Stimulated activated CD8-positive, alpha-beta memory T cell treated with anti-CD3 and anti-CD28 coated beads, Interleukin-4, amount 100 ng/mL, for 4 hours (primary cell): ENCODE results near the gene SYCN.
"Not testable (repeated sequence)": the region's sequence is repeated elsewhere in the genome, so short reads cannot be mapped to it uniquely, and the experiment has no call there.

ENCODE experiments used
- DNase-seq, 2 donors: peaks; one replicate each; pipeline ENCODE4 v3.0.0-alpha.2; 2020; ENCODE audit warnings: low read depth in 2 of 2, low spot score in 1 of 2

SYCN gene, protein sequence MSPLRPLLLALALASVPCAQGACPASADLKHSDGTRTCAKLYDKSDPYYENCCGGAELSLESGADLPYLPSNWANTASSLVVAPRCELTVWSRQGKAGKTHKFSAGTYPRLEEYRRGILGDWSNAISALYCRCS

DNA sequence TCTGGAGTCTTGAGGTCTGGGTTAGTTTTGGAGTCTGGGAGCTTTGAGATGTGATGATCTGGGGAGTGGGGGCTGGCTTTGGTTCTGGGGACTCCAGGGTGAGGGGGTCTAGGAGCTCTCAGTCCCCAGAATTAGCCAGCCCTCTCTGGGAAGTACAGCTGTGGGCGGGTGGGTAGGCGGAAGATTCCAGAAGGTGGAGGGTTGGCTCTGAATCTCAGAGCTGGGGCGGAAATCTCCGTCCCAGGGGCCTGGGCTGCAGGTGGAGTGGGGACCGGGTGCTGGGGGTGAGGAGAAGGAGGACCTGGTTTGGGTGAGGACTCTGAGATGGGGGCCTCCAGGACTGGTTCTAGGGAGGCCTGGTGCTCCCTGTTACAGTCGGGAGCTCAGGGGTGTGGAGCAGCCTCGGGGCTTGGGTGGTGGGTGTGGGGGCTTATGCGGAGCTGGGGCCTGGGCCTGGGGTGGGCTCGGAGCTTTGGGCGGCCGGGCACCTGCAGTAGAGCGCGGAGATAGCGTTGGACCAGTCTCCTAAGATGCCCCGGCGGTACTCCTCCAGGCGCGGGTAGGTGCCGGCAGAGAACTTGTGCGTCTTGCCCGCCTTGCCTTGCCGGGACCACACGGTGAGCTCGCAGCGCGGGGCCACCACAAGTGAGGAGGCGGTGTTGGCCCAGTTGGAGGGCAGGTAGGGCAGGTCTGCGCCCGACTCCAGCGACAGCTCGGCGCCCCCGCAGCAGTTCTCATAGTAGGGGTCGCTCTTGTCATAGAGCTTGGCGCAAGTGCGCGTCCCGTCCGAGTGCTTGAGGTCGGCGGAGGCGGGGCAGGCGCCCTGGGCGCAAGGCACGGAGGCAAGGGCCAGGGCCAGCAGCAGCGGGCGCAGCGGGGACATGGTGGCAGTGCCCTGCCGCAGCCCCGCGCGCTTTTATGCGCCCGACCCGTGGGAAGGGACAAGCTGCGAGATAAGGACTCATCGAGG lies at the start of gene SYCN:
SYCN (minus strand) TSS at position 892 of the 970 bp plus-strand sequence; CDS start at position 883, 9 bp downstream.
- no peak for DNase-seq

DNA sequence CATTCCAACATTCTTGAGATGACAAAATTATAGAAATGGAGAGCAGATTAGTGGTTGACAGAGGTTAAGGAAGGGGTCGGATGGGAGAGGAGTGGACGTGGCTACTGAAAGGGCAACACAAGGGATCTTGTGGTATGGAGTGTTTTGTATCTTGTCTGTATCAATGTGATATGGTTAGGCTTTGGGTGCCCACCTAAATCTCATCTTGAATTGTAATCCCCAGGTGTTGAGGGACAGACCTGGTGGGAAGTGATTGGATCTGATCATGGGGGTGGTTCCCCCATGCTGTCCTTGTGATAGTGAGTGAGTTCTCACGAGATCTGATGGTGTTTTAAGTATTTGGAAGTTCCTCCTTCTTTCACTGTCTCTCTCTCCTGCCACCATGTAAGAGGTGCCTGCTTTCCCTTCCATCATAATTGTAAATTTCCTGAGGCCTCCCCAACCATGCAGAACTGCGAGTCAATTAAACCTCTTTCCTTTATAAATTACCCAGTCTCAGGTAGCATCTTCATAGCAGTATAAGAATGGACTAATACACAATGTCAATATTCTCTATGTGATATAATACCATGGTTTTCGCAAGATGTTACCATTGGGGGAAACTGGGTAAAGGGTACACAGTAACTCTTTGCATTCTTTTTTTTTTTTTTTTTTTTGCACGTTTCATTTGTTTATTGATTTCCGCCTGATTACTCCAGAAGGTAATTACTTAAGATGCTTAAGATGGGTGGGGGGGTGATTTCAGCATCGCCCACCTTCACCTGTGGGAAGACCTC lies 49.5 kb upstream of the SYCN start:
- no peak for DNase-seq

DNA sequence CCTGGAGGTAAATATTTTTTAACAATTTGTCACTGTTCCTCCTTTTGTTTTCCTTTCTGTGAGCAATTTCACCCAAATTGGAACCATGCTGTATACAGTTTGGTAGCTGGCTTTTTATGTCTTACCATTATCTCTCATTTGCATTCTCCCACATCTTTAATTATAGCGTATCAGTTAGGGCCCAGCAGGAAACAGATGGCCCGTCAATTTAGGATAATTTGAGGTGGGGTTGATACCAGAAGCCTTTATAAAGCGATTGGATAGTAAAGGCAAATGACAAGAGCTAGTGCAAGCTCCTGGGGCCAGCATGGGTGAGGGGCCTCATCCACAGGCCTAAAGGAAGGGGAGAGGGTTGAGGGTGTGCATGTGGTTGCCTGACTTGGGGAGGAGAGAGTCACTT lies 48.4 kb upstream of the SYCN start:
- DNase-seq, result no peak

DNA sequence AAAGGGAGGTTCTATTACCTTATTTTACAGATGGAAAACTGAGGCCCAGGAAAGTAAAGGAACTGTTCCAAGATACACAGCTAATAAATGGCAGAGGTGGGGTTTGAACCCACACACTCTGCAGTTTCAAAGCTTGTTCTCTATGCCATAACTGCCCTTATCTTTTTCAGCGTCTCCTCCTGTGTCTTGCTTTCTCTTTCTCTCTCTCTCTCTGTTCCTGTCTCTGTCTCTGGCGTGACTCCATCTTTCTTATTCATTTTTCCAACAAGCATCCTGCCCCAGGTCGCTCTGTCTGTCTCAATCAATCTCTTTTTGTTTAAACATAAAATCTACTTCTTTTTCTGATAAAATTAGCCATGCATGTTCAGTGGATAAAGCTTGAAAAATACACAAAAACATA lies 47.8 kb upstream of the SYCN start:
- DNase-seq, result no peak

DNA sequence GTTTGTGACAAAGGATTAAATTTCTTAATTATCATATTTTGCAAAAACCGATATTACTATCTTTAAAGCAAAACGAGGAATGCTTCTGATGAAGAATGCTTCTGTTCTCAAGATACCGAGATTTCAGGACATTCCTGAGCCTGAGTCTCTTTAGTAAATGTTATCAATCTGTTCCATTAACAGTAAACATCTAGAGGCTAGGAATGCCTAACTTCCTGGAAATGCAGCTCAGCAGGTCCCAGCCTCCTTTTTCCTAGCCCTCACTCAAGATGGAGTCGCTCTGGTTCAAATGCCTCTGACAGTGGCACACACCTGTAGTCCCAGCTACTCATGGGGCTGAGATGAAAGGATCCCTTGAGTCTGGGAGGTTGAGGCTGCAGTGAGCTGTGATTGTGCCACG lies 47.0 kb upstream of the SYCN start:
- no peak for DNase-seq

DNA sequence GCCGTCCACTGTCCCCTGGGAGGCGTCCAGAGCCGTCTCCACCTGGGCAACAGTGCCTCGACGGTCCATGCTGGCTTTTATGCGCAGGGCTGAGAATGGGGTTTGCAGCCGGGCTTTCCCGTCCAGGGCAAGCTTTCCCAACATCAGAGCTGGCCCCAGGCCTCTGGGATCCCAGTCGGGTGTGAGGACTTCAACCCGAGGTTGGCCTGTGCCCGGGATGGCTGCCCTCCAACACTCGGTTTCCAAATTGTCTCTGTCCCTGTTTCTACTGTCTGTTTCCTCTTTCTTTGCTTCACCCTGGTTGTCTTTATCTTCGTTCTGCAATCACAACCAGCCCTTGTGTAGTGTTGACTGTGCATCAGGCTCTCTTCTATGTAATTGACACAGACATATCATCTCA lies 44.7 kb upstream of the SYCN start, which contains the start of gene IFNL4:
IFNL4 (minus strand) TSS at position 51 of the 400 bp plus-strand sequence.
- DNase-seq, result no peak

DNA sequence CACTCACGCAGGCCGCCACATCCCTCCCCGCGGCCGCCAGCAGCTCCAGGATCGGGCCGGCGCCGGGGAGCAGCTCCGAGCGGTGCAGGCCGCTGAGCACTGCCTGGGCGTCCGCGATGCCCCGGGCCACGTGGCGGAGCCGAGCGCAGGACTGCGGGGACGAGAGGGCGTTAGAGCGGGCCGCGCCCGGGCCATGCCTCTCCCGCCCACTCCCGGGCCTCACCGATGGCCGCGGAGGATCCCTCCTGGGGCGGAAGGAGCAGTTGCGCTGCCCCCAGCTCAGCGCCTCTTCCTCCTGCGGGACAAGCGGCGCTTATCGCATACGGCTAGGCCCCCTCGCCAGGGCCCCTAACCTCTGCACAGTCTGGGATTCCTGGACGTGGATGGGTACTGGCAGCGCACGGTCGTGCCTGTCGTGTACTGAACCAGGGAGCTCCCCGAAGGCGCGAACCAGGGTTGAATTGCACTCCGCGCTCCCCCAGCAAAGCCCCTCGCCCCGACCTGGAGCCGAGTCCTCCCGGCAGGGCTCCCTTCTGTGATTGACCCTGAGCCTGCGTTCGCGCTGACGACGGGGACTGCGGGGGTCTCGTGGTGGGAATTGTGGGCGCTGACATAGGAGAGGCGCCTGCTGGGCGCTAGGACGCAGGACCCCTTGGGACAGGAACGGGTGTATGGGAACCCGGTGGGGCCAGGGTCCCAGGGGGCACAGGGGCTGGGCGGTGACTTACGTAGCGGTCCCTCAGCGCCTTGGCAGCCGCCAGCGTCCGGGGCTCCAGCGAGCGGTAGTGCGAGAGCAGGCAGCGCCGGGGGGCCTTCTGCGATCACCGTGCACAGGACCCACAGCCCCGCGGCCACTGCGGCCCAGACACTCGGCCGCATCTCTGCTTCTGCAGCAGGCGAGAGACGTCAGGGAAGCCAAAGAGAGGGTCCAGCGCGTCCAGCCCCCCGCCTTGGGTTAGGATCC lies 43.9 kb upstream of the SYCN start:
- DNase-seq, result no peak

DNA sequence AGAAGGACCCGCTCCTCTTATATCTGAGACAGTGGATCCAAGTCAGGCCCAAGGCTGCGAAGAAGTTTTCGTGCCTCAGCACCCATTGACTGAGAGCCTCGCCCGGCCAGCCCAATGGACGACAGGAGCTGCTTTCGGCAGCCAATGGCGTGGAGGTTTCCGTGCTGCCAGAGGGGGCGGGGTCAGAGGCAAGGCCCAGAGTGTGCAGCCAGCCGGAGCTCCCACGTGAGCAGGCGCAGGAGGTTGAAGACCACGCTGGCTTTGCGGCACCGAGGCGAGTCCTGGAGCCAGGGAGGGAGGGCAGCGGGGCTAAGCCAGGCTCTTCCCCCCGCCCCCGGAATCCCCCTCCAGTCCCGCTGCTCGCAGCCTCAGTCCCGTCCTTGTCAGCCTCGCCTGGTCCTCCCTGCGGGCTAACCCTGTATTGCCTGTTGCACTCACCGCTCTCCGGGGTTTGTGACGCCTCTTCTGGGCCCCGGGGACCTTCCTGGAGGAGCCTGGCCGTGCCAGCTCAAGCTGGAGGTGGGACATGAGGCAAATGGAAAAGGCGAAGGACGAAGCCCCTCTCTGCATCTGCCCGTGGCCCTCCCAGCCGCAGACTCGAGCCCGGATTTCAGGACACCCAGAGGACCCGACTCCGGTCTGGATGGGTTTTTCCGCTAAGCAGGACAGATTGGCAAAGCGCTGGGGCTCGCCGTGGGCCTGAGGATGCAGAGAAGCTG lies 43.0 kb upstream of the SYCN start:
- DNase-seq, result no peak

DNA sequence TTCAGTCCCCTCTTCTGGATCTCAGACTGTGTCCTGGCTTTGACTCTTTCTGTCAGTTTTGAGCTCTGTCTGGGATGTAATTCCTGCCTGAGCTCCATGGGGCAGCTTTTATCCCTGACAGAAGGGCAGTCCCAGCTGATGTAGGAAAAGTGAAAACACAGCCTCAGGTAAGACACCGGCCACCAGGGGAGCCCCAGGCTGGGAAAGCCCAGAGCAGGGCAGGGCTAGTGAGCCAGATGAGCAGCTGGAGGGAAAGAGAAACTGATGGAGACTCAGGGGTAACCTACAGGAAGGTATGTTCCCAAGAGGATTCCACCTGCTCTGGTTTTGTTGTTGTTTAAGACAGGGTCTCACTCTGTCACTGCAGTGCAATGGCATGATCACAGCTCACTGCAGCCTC lies 41.1 kb upstream of the SYCN start:
- DNase-seq, result not testable (repeated sequence)

DNA sequence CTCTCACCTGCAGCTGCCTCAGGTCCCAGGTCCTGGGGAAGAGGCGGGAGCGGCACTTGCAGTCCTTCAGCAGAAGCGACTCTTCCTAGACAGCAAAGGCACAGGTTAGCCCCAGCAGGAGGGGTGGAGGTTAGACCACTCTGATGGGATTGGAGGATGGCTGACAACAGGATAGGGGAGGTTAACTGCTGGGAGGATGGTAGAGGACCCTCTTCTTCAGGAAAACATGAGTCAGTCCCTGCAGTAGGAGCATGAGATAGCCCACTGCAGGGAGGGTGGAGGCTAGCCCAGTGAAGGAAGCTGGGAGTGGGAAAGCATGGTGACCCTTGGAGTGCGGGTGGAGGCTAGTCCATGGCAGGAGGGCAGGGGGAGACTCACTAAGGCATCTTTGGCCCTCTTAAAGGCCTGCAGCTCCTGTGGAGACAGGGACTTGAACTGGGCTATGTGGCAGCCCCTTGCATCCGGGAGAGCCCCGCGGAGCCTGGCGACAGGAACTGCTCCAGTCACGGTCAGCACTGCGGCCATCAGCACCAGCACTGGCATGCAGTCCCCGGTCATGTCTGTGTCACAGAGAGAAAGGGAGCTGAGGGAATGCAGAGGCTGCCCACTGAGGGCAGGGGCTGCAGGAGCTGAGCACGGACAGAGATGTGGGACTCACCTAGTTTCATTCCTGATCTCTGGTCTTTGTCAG lies 40.5 kb upstream of the SYCN start, which contains the start of gene IFNL3:
IFNL3 (minus strand) TSS at position 597 of the 691 bp plus-strand sequence; CDS start at position 558, 39 bp downstream.
- not testable (repeated sequence) for DNase-seq

DNA sequence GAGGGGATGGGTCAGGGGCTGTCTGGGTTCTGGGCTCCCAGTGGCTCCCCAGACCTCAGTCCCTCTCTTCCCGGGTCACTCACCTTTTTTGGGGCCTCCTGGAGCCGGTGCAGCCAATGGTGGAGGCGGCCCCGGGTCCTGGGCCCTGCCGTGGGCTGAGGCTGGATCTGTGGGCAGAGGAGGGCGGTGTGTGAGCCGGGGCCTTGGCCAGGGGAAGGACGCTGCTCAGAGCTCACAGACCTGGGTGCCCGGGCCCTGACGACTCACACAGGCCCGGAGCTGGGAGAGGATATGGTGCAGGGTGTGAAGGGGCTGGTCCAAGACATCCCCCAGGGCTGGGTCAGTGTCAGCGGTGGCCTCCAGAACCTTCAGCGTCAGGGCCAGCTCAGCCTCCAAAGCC lies 39.7 kb upstream of the SYCN start:
- not testable (repeated sequence) for DNase-seq

DNA sequence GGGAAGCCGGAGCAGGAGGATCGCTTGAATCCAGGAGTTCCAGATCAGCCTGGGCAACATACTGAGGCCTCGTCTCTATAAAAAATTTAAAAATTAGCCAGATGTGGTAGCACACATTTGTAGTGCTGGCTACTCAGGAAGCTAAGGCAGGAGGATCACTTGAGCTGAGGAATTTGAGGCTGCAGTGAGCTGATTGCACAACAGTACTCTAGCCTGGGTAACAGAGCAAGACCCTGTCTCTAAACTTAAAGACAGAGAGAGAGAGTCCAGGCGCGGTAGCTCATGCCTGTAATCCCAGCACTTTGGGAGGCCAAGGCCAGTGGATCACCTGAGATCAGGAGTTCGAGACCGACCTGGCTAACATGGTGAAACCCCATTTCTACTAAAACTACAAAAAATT lies 36.4 kb upstream of the SYCN start:
- DNase-seq, result no peak

DNA sequence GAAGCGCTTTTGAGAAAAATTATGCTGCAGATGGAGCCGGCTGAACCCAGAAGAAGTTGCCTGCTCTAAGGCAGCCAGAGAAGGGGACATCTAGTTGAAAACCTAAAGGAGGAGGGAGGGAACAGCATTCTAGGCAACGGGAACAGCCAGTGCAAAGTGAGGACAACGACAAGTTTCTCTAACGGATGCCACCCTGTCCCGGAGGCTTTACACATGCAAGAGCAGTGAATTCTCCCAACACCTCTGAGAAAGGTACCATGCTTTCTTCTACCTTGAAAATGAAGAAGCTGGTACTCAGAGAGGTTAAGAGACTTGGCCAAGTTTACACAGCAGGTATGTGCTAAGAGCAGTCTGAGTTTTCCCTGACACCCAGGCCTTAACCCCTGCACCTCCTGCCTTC lies 34.9 kb upstream of the SYCN start:
- DNase-seq, result no peak

DNA sequence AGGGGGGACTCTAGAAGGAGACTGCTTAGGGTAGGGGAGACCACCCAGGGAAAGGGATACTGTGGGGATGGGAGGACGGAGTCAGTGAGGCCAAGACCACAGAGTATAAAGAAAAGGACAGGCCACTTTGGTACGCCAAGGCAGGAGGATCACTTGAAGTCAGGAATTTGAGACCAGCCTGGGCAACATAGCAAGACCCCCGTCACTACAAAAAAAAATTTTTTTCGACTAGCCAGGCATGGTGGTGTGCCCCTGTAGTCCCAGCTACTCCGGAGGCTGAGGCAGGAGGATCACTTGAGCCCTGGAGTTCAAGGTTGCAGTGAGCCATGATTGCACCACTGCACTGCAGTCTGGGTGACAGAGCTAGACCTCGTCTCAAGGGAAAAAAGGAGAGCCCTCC lies 34.1 kb upstream of the SYCN start:
- DNase-seq, result no peak

DNA sequence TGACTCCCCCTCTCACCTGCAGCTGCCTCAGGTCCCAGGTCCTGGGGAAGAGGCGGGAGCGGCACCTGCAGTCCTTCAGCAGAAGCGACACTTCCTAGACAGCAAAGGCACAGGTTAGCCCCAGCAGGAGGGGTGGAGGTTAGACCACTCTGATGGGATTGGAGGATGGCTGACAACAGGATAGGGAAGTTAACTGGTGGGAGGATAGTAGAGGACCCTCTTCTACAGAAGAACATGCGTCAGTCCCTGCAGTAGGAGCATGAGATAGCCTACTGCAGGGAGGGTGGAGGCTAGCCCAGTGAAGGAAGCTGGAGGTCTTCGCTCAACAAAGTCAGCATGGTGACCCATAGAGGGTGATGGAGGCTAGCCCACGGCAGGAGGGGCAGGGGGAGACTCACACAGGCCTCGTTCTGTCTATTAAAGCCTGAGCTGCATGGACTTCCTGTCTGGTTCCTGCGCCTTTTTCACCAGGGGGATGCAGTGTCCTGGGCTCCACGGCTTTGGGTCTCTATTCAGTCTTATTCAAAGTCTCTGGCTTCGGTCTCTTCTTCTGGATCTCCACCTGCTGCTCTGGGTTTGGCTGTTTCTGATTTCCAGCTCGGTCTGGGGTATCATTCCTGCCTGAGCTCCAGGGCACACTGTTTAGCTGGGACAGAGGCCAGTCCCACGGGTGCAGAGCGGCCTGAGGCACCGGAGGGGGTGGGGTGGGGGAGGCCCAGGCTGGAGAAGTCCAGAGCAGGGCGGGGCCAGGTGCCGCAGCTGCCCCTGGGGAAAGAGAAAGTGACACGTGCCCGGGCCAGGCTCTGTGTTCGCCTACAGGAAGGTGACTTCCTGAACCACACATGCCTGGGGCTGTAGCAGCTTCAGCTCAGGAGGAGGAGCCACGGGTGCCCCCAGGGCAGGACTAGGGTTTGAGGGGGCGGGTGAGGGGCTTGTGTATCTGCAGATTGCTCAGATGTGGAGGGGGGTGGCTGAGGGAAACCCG lies 33.4 kb upstream of the SYCN start:
- peak in 1 of 2 donors; percentile 26 for DNase-seq

DNA sequence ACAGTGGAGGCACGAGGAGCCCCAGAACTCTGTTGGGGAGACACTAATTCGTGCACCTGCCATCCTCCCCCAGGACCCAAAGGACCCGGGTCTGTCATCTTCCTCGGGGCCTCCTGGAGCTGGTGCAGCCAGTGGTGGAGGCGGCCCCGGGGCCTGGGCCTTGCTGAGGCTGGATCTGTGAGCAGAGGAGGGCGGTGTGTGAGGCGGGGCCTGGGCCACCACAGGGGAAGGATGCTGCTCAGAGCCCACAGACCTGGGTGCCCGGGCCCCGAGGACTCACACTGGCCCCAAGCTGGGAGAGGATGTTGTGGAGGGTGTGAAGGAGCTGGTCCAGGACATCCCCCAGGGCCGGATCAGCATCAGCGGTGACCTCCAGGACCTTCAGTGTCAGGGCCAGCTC lies 32.5 kb upstream of the SYCN start:
- DNase-seq, result peak in 1 of 2 donors; percentile 18

DNA sequence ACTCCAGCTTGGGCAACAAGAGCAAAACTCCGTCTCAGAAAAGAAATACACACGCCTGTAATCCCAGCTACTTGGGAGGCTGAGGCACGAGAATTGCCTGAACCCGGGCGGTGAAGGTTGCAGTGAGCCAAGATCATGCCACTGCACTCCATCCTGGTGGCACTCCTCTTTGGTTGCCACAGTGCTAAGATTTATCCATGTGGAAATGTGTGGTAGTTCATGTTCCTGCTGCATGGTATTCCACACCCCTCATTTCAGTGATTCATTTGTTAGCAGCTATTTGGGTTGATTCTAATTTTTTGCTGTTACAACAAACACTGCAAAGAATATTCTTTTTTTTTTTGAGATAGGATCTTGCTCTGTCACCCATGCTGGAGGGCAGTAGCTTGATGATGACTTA lies 28.6 kb upstream of the SYCN start:
- no peak for DNase-seq
